Neural cell (in vitro differentiated cells): ENCODE data around the gene MSI2. TPM values are rescaled to one million over a fixed set of nuclear protein-coding genes. Genes with fewer than 3 reads are reported as not detected.

Experiments used
- H2AFZ ChIP-seq: fragments of 200-600, 300-800 bp; sonication (generic), shearing (Covaris generic); 2 replicates; pipeline ENCODE4 v1.6.0; 2014; ENCODE audit warnings: low read depth, mild to moderate bottlenecking, antibody characterized with exemption, low read length, moderate library complexity
- H3F3A ChIP-seq: fragments of 200-600 bp; shearing (Covaris generic); 2 replicates; pipeline ENCODE4 v1.6.1; 2016; ENCODE audit warnings: mild to moderate bottlenecking, moderate library complexity, mixed read lengths, antibody characterized with exemption, low read length; ENCODE audit not compliant: insufficient read depth, poor library complexity, severe bottlenecking
- H3K27ac ChIP-seq: fragments of 200-600, 300-800 bp; sonication (generic), shearing (Covaris generic); 2 replicates; pipeline ENCODE4 v1.5.1; 2014; ENCODE audit warnings: mild to moderate bottlenecking, low read length, moderate library complexity
- H3K27me3 ChIP-seq: fragments of 300-800, 200-600 bp; sonication (generic), shearing (Covaris generic); 2 replicates; pipeline ENCODE4 v1.6.0; 2014; ENCODE audit warnings: mild to moderate bottlenecking, low read depth, low read length, moderate library complexity; ENCODE audit not compliant: insufficient read depth
- H3K36me3 ChIP-seq: fragments of 300-800, 200-600 bp; sonication (generic), shearing (Covaris generic); 2 replicates; pipeline ENCODE4 v1.5.1; 2014; ENCODE audit warnings: mild to moderate bottlenecking, antibody characterized with exemption, low read length, moderate library complexity; ENCODE audit not compliant: insufficient read depth
- H3K4me2 ChIP-seq: fragments of 300-800, 200-600 bp; sonication (generic), shearing (Covaris generic); 2 replicates; pipeline ENCODE4 v1.6.0; 2014; ENCODE audit warnings: mild to moderate bottlenecking, low read length
- H3K4me3 ChIP-seq: fragments of 300-800, 200-600 bp; sonication (generic), shearing (Covaris generic); 2 replicates; pipeline ENCODE4 v1.5.1; 2014; ENCODE audit warnings: mild to moderate bottlenecking, low read length, moderate library complexity
- H3K79me2 ChIP-seq: fragments of 200-600 bp; shearing (Covaris generic); replicated peaks from 2 replicates; pipeline ENCODE4 v1.6.0; 2014; ENCODE audit warnings: mild to moderate bottlenecking, low read length, moderate library complexity; ENCODE audit not compliant: insufficient read depth
- H3K9ac ChIP-seq: fragments of 300-800, 200-600 bp; sonication (generic), shearing (Covaris generic); 2 replicates; pipeline ENCODE4 v1.6.1; 2016; ENCODE audit warnings: mild to moderate bottlenecking, low read length, mixed read lengths
- H3K9me2 ChIP-seq: fragments of 200-600 bp; shearing (Covaris generic); 2 replicates; pipeline ENCODE4 v1.6.1; 2016; ENCODE audit warnings: mild to moderate bottlenecking, low read length, mixed read lengths; ENCODE audit not compliant: insufficient read depth
- H3K9me3 ChIP-seq: fragments of 200-600, 300-800 bp; sonication (generic), shearing (Covaris generic); 2 replicates; pipeline ENCODE4 v1.6.1; 2016; ENCODE audit warnings: mild to moderate bottlenecking, mixed run types, low read length, moderate library complexity, mixed read lengths
- H4K20me1 ChIP-seq: fragments of 200-600 bp; shearing (Covaris generic); 2 replicates; pipeline ENCODE4 v1.6.1; 2016; ENCODE audit warnings: mild to moderate bottlenecking, mixed run types; ENCODE audit not compliant: insufficient read depth
- CTCF ChIP-seq: fragments of 450-650 bp; IDR thresholded peaks from 2 replicates; pipeline ENCODE4 v1.5.1; 2014; ENCODE audit warnings: antibody characterized with exemption, mild to moderate bottlenecking, moderate library complexity; ENCODE audit not compliant: poor library complexity, severe bottlenecking
- EP300 ChIP-seq: fragments of 450-650 bp; conservative IDR thresholded peaks from 2 replicates; pipeline ENCODE4 v1.6.1; 2014; ENCODE audit warnings: antibody characterized with exemption, mild to moderate bottlenecking, moderate library complexity; ENCODE audit not compliant: poor library complexity, severe bottlenecking
- EZH2 ChIP-seq: fragments of 200-600, 300-800 bp; shearing (Covaris generic), sonication (generic); IDR thresholded peaks from 2 replicates; pipeline ENCODE4 v1.6.1; 2014; ENCODE audit warnings: antibody characterized with exemption, low read length, borderline replicate concordance, mild to moderate bottlenecking; ENCODE audit not compliant: insufficient read depth, poor library complexity, severe bottlenecking
- MXI1 ChIP-seq: fragments of 450-650 bp; conservative IDR thresholded peaks from 2 replicates; pipeline ENCODE4 v1.6.1; 2014; ENCODE audit warnings: antibody characterized with exemption, mild to moderate bottlenecking; ENCODE audit not compliant: poor library complexity, severe bottlenecking
- POLR2AphosphoS5 ChIP-seq: IDR thresholded peaks from 2 replicates; pipeline ENCODE4 v1.6.1; 2012
- RAD21 ChIP-seq: fragments of 450-650 bp; conservative IDR thresholded peaks from 2 replicates; pipeline ENCODE4 v1.6.1; 2014; ENCODE audit warnings: antibody characterized with exemption, mild to moderate bottlenecking, moderate library complexity
- SMC3 ChIP-seq: fragments of 450-650 bp; conservative IDR thresholded peaks from 2 replicates; pipeline ENCODE4 v1.6.1; 2014; ENCODE audit warnings: antibody characterized with exemption, mild to moderate bottlenecking, moderate library complexity; ENCODE audit not compliant: poor library complexity
- TAF1 ChIP-seq: IDR thresholded peaks from 2 replicates; pipeline ENCODE4 v1.6.1; 2012; ENCODE audit warnings: low read depth
- polyA plus RNA-seq: library from polyadenylated mRNA; depleted of rRNA; stranded (reverse); fragments of >200 nt; gene quantifications from 2 replicates; pipeline ENCODE4 v1.2.3, GENCODE V29; 2014
- TF ChIP-seq, protein P1 (sequence below): IDR thresholded peaks from 2 replicates; pipeline ENCODE4 v1.6.1; 2012; ENCODE audit warnings: borderline replicate concordance

The MSI2 gene
- polyA plus RNA-seq, 1 donor from 2014 or later: 61.4 TPM

DNA sequence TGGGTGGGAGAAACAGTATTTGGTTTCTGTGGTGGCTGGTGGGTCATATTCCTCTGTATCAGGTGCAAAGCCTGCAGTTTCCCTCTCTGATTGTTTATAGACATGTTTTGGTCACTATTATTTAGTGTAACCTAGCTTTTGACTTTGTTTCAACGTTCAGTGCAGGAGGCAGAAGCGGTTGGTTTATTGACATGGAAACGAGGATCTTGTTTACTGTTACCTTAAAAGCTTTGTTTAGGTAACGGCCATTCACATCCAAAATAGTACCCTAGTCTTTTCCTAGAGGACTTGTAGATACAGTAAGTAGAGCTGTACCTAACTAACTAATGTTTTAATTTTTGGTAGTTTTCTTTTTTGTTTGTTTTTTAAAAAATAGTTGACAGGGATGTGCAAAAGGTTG lies 3.5 kb downstream of the MSI2 start:
- Histone ChIP-seq H3K4me2 (peak overlapping the region; percentile 62), H3K9me2 (no peaks in the 10 kb centered on the region), H4K20me1 (no peaks in the 10 kb centered on the region), H3K79me2 (peaks cover 78% of the 10 kb centered on the region), H3K9ac (peak overlapping the region; percentile 74), H3F3A (no peaks in the 10 kb centered on the region), H3K27ac (no peak overlapping the region), H3K9me3 (no peaks in the 10 kb centered on the region), H2AFZ (no peak overlapping the region), H3K36me3 (peaks cover 12% of the 10 kb centered on the region), H3K27me3 (no peaks in the 10 kb centered on the region), H3K4me3 (peak overlapping the region; percentile 71)
- TF ChIP-seq MXI1 (no peak), POLR2AphosphoS5 (no peak), EZH2 (no peak), EP300 (no peak), CTCF (no peak), SMC3 (no peak), RAD21 (no peak), TAF1 (no peak)
- TF ChIP-seq, protein P1, sequence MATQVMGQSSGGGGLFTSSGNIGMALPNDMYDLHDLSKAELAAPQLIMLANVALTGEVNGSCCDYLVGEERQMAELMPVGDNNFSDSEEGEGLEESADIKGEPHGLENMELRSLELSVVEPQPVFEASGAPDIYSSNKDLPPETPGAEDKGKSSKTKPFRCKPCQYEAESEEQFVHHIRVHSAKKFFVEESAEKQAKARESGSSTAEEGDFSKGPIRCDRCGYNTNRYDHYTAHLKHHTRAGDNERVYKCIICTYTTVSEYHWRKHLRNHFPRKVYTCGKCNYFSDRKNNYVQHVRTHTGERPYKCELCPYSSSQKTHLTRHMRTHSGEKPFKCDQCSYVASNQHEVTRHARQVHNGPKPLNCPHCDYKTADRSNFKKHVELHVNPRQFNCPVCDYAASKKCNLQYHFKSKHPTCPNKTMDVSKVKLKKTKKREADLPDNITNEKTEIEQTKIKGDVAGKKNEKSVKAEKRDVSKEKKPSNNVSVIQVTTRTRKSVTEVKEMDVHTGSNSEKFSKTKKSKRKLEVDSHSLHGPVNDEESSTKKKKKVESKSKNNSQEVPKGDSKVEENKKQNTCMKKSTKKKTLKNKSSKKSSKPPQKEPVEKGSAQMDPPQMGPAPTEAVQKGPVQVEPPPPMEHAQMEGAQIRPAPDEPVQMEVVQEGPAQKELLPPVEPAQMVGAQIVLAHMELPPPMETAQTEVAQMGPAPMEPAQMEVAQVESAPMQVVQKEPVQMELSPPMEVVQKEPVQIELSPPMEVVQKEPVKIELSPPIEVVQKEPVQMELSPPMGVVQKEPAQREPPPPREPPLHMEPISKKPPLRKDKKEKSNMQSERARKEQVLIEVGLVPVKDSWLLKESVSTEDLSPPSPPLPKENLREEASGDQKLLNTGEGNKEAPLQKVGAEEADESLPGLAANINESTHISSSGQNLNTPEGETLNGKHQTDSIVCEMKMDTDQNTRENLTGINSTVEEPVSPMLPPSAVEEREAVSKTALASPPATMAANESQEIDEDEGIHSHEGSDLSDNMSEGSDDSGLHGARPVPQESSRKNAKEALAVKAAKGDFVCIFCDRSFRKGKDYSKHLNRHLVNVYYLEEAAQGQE: no peak

GRCh38 chr17:57260325-57261083 lies 4.2 kb downstream of the MSI2 start:
- Histone ChIP-seq H3K9ac (peak overlapping the region; percentile 74), H3K9me3 (no peaks in the 10 kb centered on the region), H2AFZ (no peak overlapping the region), H3K27ac (no peak overlapping the region), H3K79me2 (peaks cover 85% of the 10 kb centered on the region), H3K36me3 (peaks cover 12% of the 10 kb centered on the region), H3K4me2 (peak overlapping the region; percentile 62), H3K9me2 (no peaks in the 10 kb centered on the region), H4K20me1 (no peaks in the 10 kb centered on the region), H3K4me3 (peak overlapping the region; percentile 71), H3F3A (no peaks in the 10 kb centered on the region), H3K27me3 (no peaks in the 10 kb centered on the region)
- TF ChIP-seq RAD21 (no peak), EZH2 (no peak), SMC3 (no peak)
- TF ChIP-seq, protein P1: no peak
